Memory B cell (primary cell): ENCODE measurements around the gene VMP1.

Experiments
- ATAC-seq: fragments of 150-1000 bp; cut with Tn5 transposase; 2 replicates; pipeline ENCODE4 v1.10.0; 2021; ENCODE audit warnings: low read depth, mild to moderate bottlenecking, moderate library complexity
- DNase-seq, 2 donors: peaks; one replicate each; pipeline ENCODE4 v3.0.0; 2022; ENCODE audit warnings: low spot score in 2 of 2
- H3K27ac Mint-ChIP-seq: one replicate; pipeline ENCODE4 v1.8.0; 2022; ENCODE audit warnings: mild to moderate bottlenecking, moderate library complexity, mixed read lengths
- H3K27me3 Mint-ChIP-seq: one replicate; pipeline ENCODE4 v1.8.0; 2022; ENCODE audit warnings: mixed read lengths
- H3K36me3 Mint-ChIP-seq: one replicate; pipeline ENCODE4 v1.8.0; 2022; ENCODE audit warnings: mild to moderate bottlenecking, mixed read lengths
- H3K4me1 Mint-ChIP-seq: one replicate; pipeline ENCODE4 v1.8.0; 2022; ENCODE audit warnings: mixed read lengths
- H3K4me3 Mint-ChIP-seq: one replicate; pipeline ENCODE4 v1.8.0; 2022; ENCODE audit warnings: mild to moderate bottlenecking, moderate library complexity, mixed read lengths
- H3K9me3 Mint-ChIP-seq: one replicate; pipeline ENCODE4 v1.8.0; 2022; ENCODE audit warnings: mixed read lengths

VMP1 gene

GRCh38 chr17:59723607-59724006 lies 16.2 kb downstream of the VMP1 start:
- ATAC-seq: no peak
- no peak for DNase-seq
- H3K36me3 Mint-ChIP-seq: peaks cover 7% of the 10 kb centered on the region
- H3K4me1 Mint-ChIP-seq: peaks cover 9% of the 10 kb centered on the region
- H3K27me3 Mint-ChIP-seq: no peaks in the 10 kb centered on the region
- no peak overlapping the region for H3K27ac Mint-ChIP-seq
- no peak overlapping the region for H3K4me3 Mint-ChIP-seq
- no peaks in the 10 kb centered on the region for H3K9me3 Mint-ChIP-seq

GRCh38 chr17:59725691-59726090 lies 18.2 kb downstream of the VMP1 start:
- Mint-ChIP-seq H3K4me1 (peaks cover 7% of the 10 kb centered on the region), H3K9me3 (no peaks in the 10 kb centered on the region), H3K27me3 (no peaks in the 10 kb centered on the region), H3K27ac (no peak overlapping the region), H3K4me3 (no peak overlapping the region), H3K36me3 (peaks cover 5% of the 10 kb centered on the region)
- no peak for DNase-seq
- ATAC-seq: no peak

GRCh38 chr17:59727817-59728533 lies 20.5 kb downstream of the VMP1 start:
- peaks cover 8% of the 10 kb centered on the region for H3K36me3 Mint-ChIP-seq
- no peak for DNase-seq
- H3K4me3 Mint-ChIP-seq: no peak overlapping the region
- H3K27me3 Mint-ChIP-seq: no peaks in the 10 kb centered on the region
- no peak overlapping the region for H3K27ac Mint-ChIP-seq
- peaks cover 5% of the 10 kb centered on the region for H3K4me1 Mint-ChIP-seq
- no peaks in the 10 kb centered on the region for H3K9me3 Mint-ChIP-seq
- ATAC-seq: no peak

- Mint-ChIP-seq H3K9me3 (no peaks in the 10 kb centered on the region), H3K4me1 (peaks cover 2% of the 10 kb centered on the region)
Observed at GRCh38 chr17:59730268-59730834, 22.9 kb downstream of the VMP1 start.

GRCh38 chr17:59733697-59734096 lies 26.2 kb downstream of the VMP1 start:
- ATAC-seq: no peak
- H3K27ac Mint-ChIP-seq: no peak overlapping the region
- peaks cover 11% of the 10 kb centered on the region for H3K36me3 Mint-ChIP-seq
- H3K9me3 Mint-ChIP-seq: no peaks in the 10 kb centered on the region
- no peaks in the 10 kb centered on the region for H3K27me3 Mint-ChIP-seq
- DNase-seq: no peak
- H3K4me3 Mint-ChIP-seq: no peak overlapping the region
- peaks cover 2% of the 10 kb centered on the region for H3K4me1 Mint-ChIP-seq

More at GRCh38 chr17:59730268-59730834, 22.9 kb downstream of the VMP1 start:
- Mint-ChIP-seq H3K27me3 (no peaks in the 10 kb centered on the region), H3K4me3 (no peak overlapping the region), H3K36me3 (peaks cover 7% of the 10 kb centered on the region), H3K27ac (peak overlapping the region; percentile 8)
- ATAC-seq (no peak), DNase-seq (no peak)

- Mint-ChIP-seq H3K4me1 (peaks cover 2% of the 10 kb centered on the region), H3K4me3 (no peak overlapping the region), H3K9me3 (no peaks in the 10 kb centered on the region), H3K36me3 (peaks cover 11% of the 10 kb centered on the region), H3K27me3 (no peaks in the 10 kb centered on the region), H3K27ac (no peak overlapping the region)
- no peak for DNase-seq
- no peak for ATAC-seq
Observed at GRCh38 chr17:59734226-59734625, 26.8 kb downstream of the VMP1 start.

- Mint-ChIP-seq H3K9me3 (no peaks in the 10 kb centered on the region), H3K4me3 (no peak overlapping the region)
Observed at GRCh38 chr17:59737324-59737723, 29.9 kb downstream of the VMP1 start.

GRCh38 chr17:59743842-59744241 lies 36.4 kb downstream of the VMP1 start:
- peaks cover 2% of the 10 kb centered on the region for H3K4me1 Mint-ChIP-seq
- ATAC-seq: no peak
- H3K9me3 Mint-ChIP-seq: peaks cover 4% of the 10 kb centered on the region
- H3K36me3 Mint-ChIP-seq: peaks cover 18% of the 10 kb centered on the region
- H3K27ac Mint-ChIP-seq: no peak overlapping the region
- H3K27me3 Mint-ChIP-seq: no peaks in the 10 kb centered on the region
- DNase-seq: no peak
- H3K4me3 Mint-ChIP-seq: no peak overlapping the region

More at GRCh38 chr17:59737324-59737723, 29.9 kb downstream of the VMP1 start:
- Mint-ChIP-seq H3K4me1 (no peaks in the 10 kb centered on the region), H3K27ac (no peak overlapping the region), H3K27me3 (no peaks in the 10 kb centered on the region), H3K36me3 (peaks cover 17% of the 10 kb centered on the region)
- ATAC-seq: no peak
- no peak for DNase-seq

GRCh38 chr17:59745040-59745439 lies 37.6 kb downstream of the VMP1 start:
- H3K36me3 Mint-ChIP-seq: peaks cover 18% of the 10 kb centered on the region
- peaks cover 2% of the 10 kb centered on the region for H3K4me1 Mint-ChIP-seq
- no peak overlapping the region for H3K27ac Mint-ChIP-seq
- ATAC-seq: no peak
- H3K4me3 Mint-ChIP-seq: no peak overlapping the region
- DNase-seq: no peak
- H3K27me3 Mint-ChIP-seq: no peaks in the 10 kb centered on the region
- H3K9me3 Mint-ChIP-seq: peaks cover 4% of the 10 kb centered on the region

- Mint-ChIP-seq H3K9me3 (peaks cover 4% of the 10 kb centered on the region), H3K4me3 (no peak overlapping the region), H3K36me3 (peaks cover 13% of the 10 kb centered on the region), H3K27me3 (no peaks in the 10 kb centered on the region), H3K4me1 (peaks cover 2% of the 10 kb centered on the region), H3K27ac (no peak overlapping the region)
- ATAC-seq: peak; percentile 56
- peak in 1 of 2 donors; percentile 26 for DNase-seq
Observed at GRCh38 chr17:59746849-59747445, 39.5 kb downstream of the VMP1 start.

GRCh38 chr17:59748591-59748990 lies 41.1 kb downstream of the VMP1 start:
- Mint-ChIP-seq H3K36me3 (peaks cover 4% of the 10 kb centered on the region), H3K27me3 (no peaks in the 10 kb centered on the region), H3K27ac (no peak overlapping the region), H3K9me3 (no peaks in the 10 kb centered on the region), H3K4me3 (no peak overlapping the region), H3K4me1 (peaks cover 8% of the 10 kb centered on the region)
- no peak for DNase-seq
- ATAC-seq: no peak

GRCh38 chr17:59751955-59752413 lies 44.5 kb downstream of the VMP1 start:
- Mint-ChIP-seq H3K36me3 (peaks cover 4% of the 10 kb centered on the region), H3K27ac (peak overlapping the region; percentile 81), H3K9me3 (no peaks in the 10 kb centered on the region), H3K27me3 (no peaks in the 10 kb centered on the region), H3K4me3 (no peak overlapping the region), H3K4me1 (peaks cover 6% of the 10 kb centered on the region)
- ATAC-seq (no peak), DNase-seq (no peak)

GRCh38 chr17:59752446-59752845 lies 45.0 kb downstream of the VMP1 start:
- no peak for DNase-seq
- H3K36me3 Mint-ChIP-seq: peaks cover 4% of the 10 kb centered on the region
- no peak overlapping the region for H3K4me3 Mint-ChIP-seq
- no peaks in the 10 kb centered on the region for H3K27me3 Mint-ChIP-seq
- peak overlapping the region; percentile 81 for H3K27ac Mint-ChIP-seq
- H3K9me3 Mint-ChIP-seq: no peaks in the 10 kb centered on the region
- no peak for ATAC-seq
- peaks cover 5% of the 10 kb centered on the region for H3K4me1 Mint-ChIP-seq

- no peaks in the 10 kb centered on the region for H3K27me3 Mint-ChIP-seq
- H3K36me3 Mint-ChIP-seq: peaks cover 4% of the 10 kb centered on the region
- H3K27ac Mint-ChIP-seq: no peak overlapping the region
- ATAC-seq: no peak
- no peak overlapping the region for H3K4me3 Mint-ChIP-seq
- peaks cover 5% of the 10 kb centered on the region for H3K4me1 Mint-ChIP-seq
- no peak for DNase-seq
- no peaks in the 10 kb centered on the region for H3K9me3 Mint-ChIP-seq
Observed at GRCh38 chr17:59752922-59753321, 45.5 kb downstream of the VMP1 start.
